HEK293 (cell line): ENCODE results near the gene PACSIN2.

Experiments used
- CTCF ChIA-PET: fragments of 350-600 bp; formaldehyde crosslinking; extraction: SDS; loops from one replicate; lab custom pipeline; 2021; ENCODE audit warnings: antibody characterized with exemption; lab: Yijun Ruan, JAX
- POLR2A ChIA-PET: fragments of 300-600 bp; formaldehyde crosslinking; extraction: SDS; loops from one replicate; lab custom pipeline; 2020; ENCODE audit warnings: antibody characterized with exemption, inconsistent platforms; lab: Yijun Ruan, JAX
- H3K27ac ChIP-seq: fragments of 200-500 bp; sonication (Bioruptor generic); 2 replicates; pipeline ENCODE4 v1.5.1; 2014; ENCODE audit warnings: low read depth, low read length, control low read depth, inconsistent platforms; ENCODE audit errors: extremely low read depth
- H3K36me3 ChIP-seq, 2 experiments: fragments of 200-500 bp in 1 of 2; sonication (Bioruptor generic) in 1 of 2; 1 replicate in 1 of 2; 2 replicates in 1 of 2; pipeline ENCODE4 v1.5.1; 2014 to 2017; ENCODE audit warnings: inconsistent platforms in 2 of 2, low read length in 2 of 2; ENCODE audit not compliant: control insufficient read depth in 2 of 2, insufficient read depth in 1 of 2
- H3K4me1 ChIP-seq: fragments of 200-500 bp; sonication (Bioruptor generic); 2 replicates; pipeline ENCODE4 v1.5.1; 2014; ENCODE audit warnings: mild to moderate bottlenecking, low read length, inconsistent platforms; ENCODE audit not compliant: control insufficient read depth, insufficient read depth
- H3K4me3 ChIP-seq: 2 replicates; pipeline ENCODE4 v1.5.1; 2011; ENCODE audit warnings: low read depth, mild to moderate bottlenecking, control low read depth, low read length, moderate library complexity
- H3K9me3 ChIP-seq: fragments of 200-500 bp; sonication (Bioruptor generic); 2 replicates; pipeline ENCODE4 v1.5.1; 2014; ENCODE audit warnings: low read depth, low read length, inconsistent platforms; ENCODE audit not compliant: control insufficient read depth, insufficient read depth
- EGR2 ChIP-seq: fragments of 450-650 bp; formaldehyde crosslinking; IDR thresholded peaks from 2 replicates; pipeline ENCODE4 v1.5.1; 2016; ENCODE audit warnings: low read depth, missing biosample characterization, missing genetic modification characterization
- GLI4 ChIP-seq: fragments of 450-650 bp; formaldehyde crosslinking; IDR thresholded peaks from 2 replicates; pipeline ENCODE4 v1.5.1; 2016; ENCODE audit warnings: missing biosample characterization, missing genetic modification characterization
- GLIS1 ChIP-seq: fragments of 450-650 bp; formaldehyde crosslinking; IDR thresholded peaks from 2 replicates; pipeline ENCODE4 v1.5.1; 2016; ENCODE audit warnings: missing biosample characterization, missing genetic modification characterization
- MEIS1 ChIP-seq: sonication (generic); formaldehyde crosslinking; IDR thresholded peaks from 2 replicates; pipeline ENCODE4 v1.8.1; 2022; ENCODE audit warnings: missing genetic modification reagents, mild to moderate bottlenecking, borderline replicate concordance
- MYNN ChIP-seq: fragments of 450-650 bp; formaldehyde crosslinking; IDR thresholded peaks from 2 replicates; pipeline ENCODE4 v1.5.1; 2016; ENCODE audit warnings: missing biosample characterization, missing genetic modification characterization, borderline replicate concordance
- OVOL3 ChIP-seq: fragments of 450-650 bp; formaldehyde crosslinking; IDR thresholded peaks from 2 replicates; pipeline ENCODE4 v1.5.1; 2016; ENCODE audit warnings: missing biosample characterization, missing genetic modification characterization
- SP2 ChIP-seq: fragments of 450-650 bp; formaldehyde crosslinking; IDR thresholded peaks from 2 replicates; pipeline ENCODE4 v1.5.1; 2016; ENCODE audit warnings: missing biosample characterization, missing genetic modification characterization
- SP3 ChIP-seq: fragments of 450-650 bp; formaldehyde crosslinking; IDR thresholded peaks from 2 replicates; pipeline ENCODE4 v1.5.1; 2016; ENCODE audit warnings: missing biosample characterization, missing genetic modification characterization
- ZBTB10 ChIP-seq: fragments of 450-650 bp; formaldehyde crosslinking; IDR thresholded peaks from 2 replicates; pipeline ENCODE4 v1.5.1; 2016; ENCODE audit warnings: missing biosample characterization, missing genetic modification characterization
- ZIC2 ChIP-seq: fragments of 450-650 bp; formaldehyde crosslinking; IDR thresholded peaks from 2 replicates; pipeline ENCODE4 v1.5.1; 2016; ENCODE audit warnings: missing biosample characterization, missing genetic modification characterization
- ZNF112 ChIP-seq: fragments of 450-650 bp; formaldehyde crosslinking; IDR thresholded peaks from 2 replicates; pipeline ENCODE4 v1.5.0; 2017; ENCODE audit warnings: missing biosample characterization, missing genetic modification characterization
- ZNF121 ChIP-seq: fragments of 450-650 bp; formaldehyde crosslinking; IDR thresholded peaks from 2 replicates; pipeline ENCODE4 v1.5.1; 2016; ENCODE audit warnings: missing biosample characterization, missing genetic modification characterization
- ZNF140 ChIP-seq: fragments of 450-650 bp; formaldehyde crosslinking; IDR thresholded peaks from 2 replicates; pipeline ENCODE4 v1.5.1; 2016; ENCODE audit warnings: missing biosample characterization, missing genetic modification characterization
- ZNF2 ChIP-seq: fragments of 450-650 bp; formaldehyde crosslinking; IDR thresholded peaks from 2 replicates; pipeline ENCODE4 v1.5.1; 2016; ENCODE audit warnings: missing biosample characterization, missing genetic modification characterization
- ZNF341 ChIP-seq: fragments of 450-650 bp; formaldehyde crosslinking; IDR thresholded peaks from 2 replicates; pipeline ENCODE4; 2016; ENCODE audit warnings: low read depth, missing biosample characterization, missing genetic modification characterization
- ZNF555 ChIP-seq: fragments of 450-650 bp; formaldehyde crosslinking; conservative IDR thresholded peaks from 2 replicates; pipeline ENCODE4 v1.5.1; 2017; ENCODE audit warnings: missing biosample characterization, mild to moderate bottlenecking, missing genetic modification characterization, inconsistent platforms
- ZNF629 ChIP-seq: fragments of 450-650 bp; formaldehyde crosslinking; IDR thresholded peaks from 2 replicates; pipeline ENCODE4 v1.5.1; 2017; ENCODE audit warnings: missing biosample characterization, missing genetic modification characterization
- ZNF654 ChIP-seq: fragments of 450-650 bp; formaldehyde crosslinking; IDR thresholded peaks from 2 replicates; pipeline ENCODE4 v1.5.1; 2016; ENCODE audit warnings: low read depth, missing biosample characterization, missing genetic modification characterization
- ZNF660 ChIP-seq: fragments of 450-650 bp; IDR thresholded peaks from 2 replicates; pipeline ENCODE4 v1.5.1; 2018; ENCODE audit warnings: missing biosample characterization, mild to moderate bottlenecking, missing genetic modification characterization
- ZNF768 ChIP-seq: fragments of 450-650 bp; formaldehyde crosslinking; IDR thresholded peaks from 2 replicates; pipeline ENCODE4 v1.5.1; 2018; ENCODE audit warnings: missing biosample characterization, mild to moderate bottlenecking, missing genetic modification characterization
- TF ChIP-seq, protein P1 (sequence below): fragments of 450-650 bp; formaldehyde crosslinking; IDR thresholded peaks from 2 replicates; pipeline ENCODE4 v1.5.1; 2016; ENCODE audit warnings: missing biosample characterization, missing genetic modification characterization
- TF ChIP-seq, protein P2 (sequence below): fragments of 450-650 bp; formaldehyde crosslinking; IDR thresholded peaks from 2 replicates; pipeline ENCODE4 v1.5.1; 2016; ENCODE audit warnings: missing biosample characterization, missing genetic modification characterization

Gene PACSIN2

DNA sequence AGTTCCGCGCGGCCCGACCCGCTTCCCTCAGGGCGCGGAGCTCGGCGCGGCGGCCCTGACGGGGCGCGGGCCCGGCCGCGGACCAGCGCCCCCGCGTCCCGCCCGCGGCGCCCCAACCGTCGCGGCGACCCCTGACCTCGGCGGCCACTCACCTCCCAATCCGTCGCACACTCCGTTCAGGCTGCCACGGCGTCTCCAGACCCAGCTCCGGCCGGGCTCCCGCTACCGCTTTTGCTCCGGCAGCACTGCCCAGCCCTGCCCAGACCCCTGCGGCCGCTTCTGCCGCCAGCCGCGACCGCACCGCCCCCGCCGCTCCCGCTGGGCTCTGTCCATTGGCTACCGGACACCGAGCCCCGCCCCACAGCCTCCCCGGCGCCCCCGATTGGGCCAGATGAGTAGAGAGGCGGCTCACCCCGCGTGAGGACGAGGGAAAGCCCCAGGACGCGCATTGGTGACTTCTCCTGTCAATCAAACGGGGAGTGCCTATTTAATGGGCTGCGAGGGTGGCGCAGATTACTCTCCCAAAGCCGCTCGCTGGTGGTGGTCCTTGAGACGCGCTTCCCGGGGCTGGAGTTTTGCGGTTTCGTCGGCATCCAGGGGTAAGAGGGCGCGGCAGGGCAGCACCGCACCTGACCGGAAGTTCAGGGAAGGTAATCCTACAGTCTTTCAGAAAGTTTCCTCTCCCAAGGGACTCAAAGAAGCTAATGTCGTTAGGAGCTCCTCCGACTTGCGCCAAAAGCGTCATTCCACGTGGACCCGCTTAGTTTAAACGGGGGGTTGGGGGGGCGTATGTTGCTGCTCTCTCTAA, at the start of gene PACSIN2 (continued):
- TF ChIP-seq ZNF629, result 0 out of 2 replicates have a peak, but pooled peaks have one; percentile 45
- TF ChIP-seq ZNF660, result peak; percentile 48
- no peak for TF ChIP-seq ZBTB10
- TF ChIP-seq ZNF555 (tag by site-specific recombination), result no peak

GRCh38 chr22:43060183-43060582, 45.2 kb upstream of the PACSIN2 start:
- Histone ChIP-seq H3K9me3 (no peaks in the 10 kb centered on the region), H3K4me1 (no peaks in the 10 kb centered on the region), H3K4me3 (no peak overlapping the region), H3K27ac (no peak overlapping the region), H3K36me3 (no peaks in the 10 kb centered on the region; a peak in 1 of 3 replicates)
- peak; percentile 53 for TF ChIP-seq ZNF654
- TF ChIP-seq ZNF140 (tag by site-specific recombination), result no peak
- TF ChIP-seq ZNF768 (tag by site-specific recombination), result no peak
- TF ChIP-seq ZNF341 (tag by site-specific recombination), result 0 out of 2 replicates have a peak, but pooled peaks have one; percentile 29
- TF ChIP-seq GLI4 (tag by site-specific recombination), result no peak
- peak; percentile 100 for TF ChIP-seq ZNF2 (tag by site-specific recombination)
- no peak for TF ChIP-seq ZNF112 (tag by site-specific recombination)
- TF ChIP-seq, protein P1, sequence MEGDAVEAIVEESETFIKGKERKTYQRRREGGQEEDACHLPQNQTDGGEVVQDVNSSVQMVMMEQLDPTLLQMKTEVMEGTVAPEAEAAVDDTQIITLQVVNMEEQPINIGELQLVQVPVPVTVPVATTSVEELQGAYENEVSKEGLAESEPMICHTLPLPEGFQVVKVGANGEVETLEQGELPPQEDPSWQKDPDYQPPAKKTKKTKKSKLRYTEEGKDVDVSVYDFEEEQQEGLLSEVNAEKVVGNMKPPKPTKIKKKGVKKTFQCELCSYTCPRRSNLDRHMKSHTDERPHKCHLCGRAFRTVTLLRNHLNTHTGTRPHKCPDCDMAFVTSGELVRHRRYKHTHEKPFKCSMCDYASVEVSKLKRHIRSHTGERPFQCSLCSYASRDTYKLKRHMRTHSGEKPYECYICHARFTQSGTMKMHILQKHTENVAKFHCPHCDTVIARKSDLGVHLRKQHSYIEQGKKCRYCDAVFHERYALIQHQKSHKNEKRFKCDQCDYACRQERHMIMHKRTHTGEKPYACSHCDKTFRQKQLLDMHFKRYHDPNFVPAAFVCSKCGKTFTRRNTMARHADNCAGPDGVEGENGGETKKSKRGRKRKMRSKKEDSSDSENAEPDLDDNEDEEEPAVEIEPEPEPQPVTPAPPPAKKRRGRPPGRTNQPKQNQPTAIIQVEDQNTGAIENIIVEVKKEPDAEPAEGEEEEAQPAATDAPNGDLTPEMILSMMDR (tag by site-specific recombination), result peak; percentile 82
- TF ChIP-seq SP2 (tag by site-specific recombination), result no peak
- TF ChIP-seq OVOL3 (tag by site-specific recombination), result no peak
- TF ChIP-seq EGR2 (tag by site-specific recombination), result no peak
- TF ChIP-seq, protein P2, sequence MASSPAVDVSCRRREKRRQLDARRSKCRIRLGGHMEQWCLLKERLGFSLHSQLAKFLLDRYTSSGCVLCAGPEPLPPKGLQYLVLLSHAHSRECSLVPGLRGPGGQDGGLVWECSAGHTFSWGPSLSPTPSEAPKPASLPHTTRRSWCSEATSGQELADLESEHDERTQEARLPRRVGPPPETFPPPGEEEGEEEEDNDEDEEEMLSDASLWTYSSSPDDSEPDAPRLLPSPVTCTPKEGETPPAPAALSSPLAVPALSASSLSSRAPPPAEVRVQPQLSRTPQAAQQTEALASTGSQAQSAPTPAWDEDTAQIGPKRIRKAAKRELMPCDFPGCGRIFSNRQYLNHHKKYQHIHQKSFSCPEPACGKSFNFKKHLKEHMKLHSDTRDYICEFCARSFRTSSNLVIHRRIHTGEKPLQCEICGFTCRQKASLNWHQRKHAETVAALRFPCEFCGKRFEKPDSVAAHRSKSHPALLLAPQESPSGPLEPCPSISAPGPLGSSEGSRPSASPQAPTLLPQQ (tag by site-specific recombination), result 0 out of 2 replicates have a peak, but pooled peaks have one; percentile 25
- no peak for TF ChIP-seq ZNF121 (tag by site-specific recombination)
- TF ChIP-seq ZBTB10, result no peak
- no peak for TF ChIP-seq MEIS1 (CRISPR knock-in tag)
- 0 out of 2 replicates have a peak, but pooled peaks have one; percentile 16 for TF ChIP-seq ZIC2 (tag by site-specific recombination)
- TF ChIP-seq GLIS1, result peak; percentile 24; the same call in 1 of the 2 replicates
- TF ChIP-seq SP3 (tag by site-specific recombination), result no peak
- TF ChIP-seq MYNN (tag by site-specific recombination), result no peak
- ChIA-PET POLR2A (interaction anchor here (1.0 kb wide), 1 partner anchor 30 kb away, joined by 4 read pairs; no protein-coding TSS in a partner anchor), CTCF (interaction anchor here (0.5 to 2.9 kb wide), 43 partner anchors 9 to 1269 kb away, joined by 3 to 22 read pairs (median 4); partner anchors contain the start of gene ARFGAP3)
